Germinal center (tissue), 1 donor: Measurements from ENCODE around the gene AHRR.
"Not testable (repeated sequence)": the region's sequence is repeated elsewhere in the genome, so short reads cannot be mapped to it uniquely, and the experiment has no call there.

ENCODE experiments used
- DNase-seq: peaks from one replicate; pipeline ENCODE4 v3.0.0; 2012; ENCODE audit warnings: mixed read lengths, low spot score

AHRR gene

GRCh38 chr5:367358-368130 lies 46.0 kb downstream of the AHRR start:
- DNase-seq: no peak

- no peak for DNase-seq
These were observed 46.9 kb downstream of the AHRR start for GRCh38 chr5:368183-369084.

GRCh38 chr5:369151-369868 lies 47.8 kb downstream of the AHRR start:
- DNase-seq: no peak

- not testable (repeated sequence) for DNase-seq
These were observed 48.3 kb downstream of the AHRR start for GRCh38 chr5:369869-370236.

- no peak for DNase-seq
These were observed 48.9 kb downstream of the AHRR start for GRCh38 chr5:370311-370958.

GRCh38 chr5:370959-371810 lies 49.7 kb downstream of the AHRR start:
- DNase-seq: no peak

GRCh38 chr5:371811-372555 lies 50.5 kb downstream of the AHRR start:
- no peak for DNase-seq

GRCh38 chr5:372556-372995 lies 51.1 kb downstream of the AHRR start:
- DNase-seq: no peak

GRCh38 chr5:372996-373709 lies 51.6 kb downstream of the AHRR start:
- no peak for DNase-seq

GRCh38 chr5:373710-374602 lies 52.4 kb downstream of the AHRR start:
- DNase-seq: no peak

- no peak for DNase-seq
These were observed 53.3 kb downstream of the AHRR start for GRCh38 chr5:374631-375335.

GRCh38 chr5:375336-375920 lies 53.9 kb downstream of the AHRR start:
- DNase-seq: no peak

- DNase-seq: no peak
These were observed 54.6 kb downstream of the AHRR start for GRCh38 chr5:375921-376798.

- DNase-seq: no peak
These were observed 55.3 kb downstream of the AHRR start for GRCh38 chr5:376799-377325.

- DNase-seq: no peak
These were observed 55.9 kb downstream of the AHRR start for GRCh38 chr5:377326-377981.
